Bronchial epithelial cell (primary cell): Measurements from ENCODE around the gene C1QTNF6. TPM values are rescaled to one million over a fixed set of nuclear protein-coding genes. Genes with fewer than 3 reads are reported as not detected.

Experiments
- DNase-seq: peaks from one replicate; pipeline ENCODE4 v3.0.0-alpha.2; 2010; ENCODE audit warnings: low read depth
- FAIRE-seq: peaks from 2 replicates; lab custom pipeline; 2011; peaks lifted over from hg19 to GRCh38; lab: Jason Lieb, UNC
- H3K27me3 ChIP-seq: 2 replicates; pipeline ENCODE4 v1.5.1; 2011; ENCODE audit warnings: low read length; ENCODE audit not compliant: control insufficient read depth, insufficient read depth
- H3K36me3 ChIP-seq: 2 replicates; pipeline ENCODE4 v1.5.1; 2011; ENCODE audit warnings: low read length; ENCODE audit not compliant: control insufficient read depth, insufficient read depth
- H3K4me3 ChIP-seq: 2 replicates; pipeline ENCODE4 v1.5.1; 2011; ENCODE audit warnings: mild to moderate bottlenecking, low read depth, low read length, control low read depth
- total RNA-seq: library from RNA; depleted of rRNA; stranded (reverse); fragments of >200 nt; gene quantifications from 2 replicates; pipeline ENCODE4 v1.2.1, GENCODE V29; 2014
- TF ChIP-seq, protein P1 (sequence below): IDR thresholded peaks from 2 replicates; pipeline ENCODE4 v1.5.1; 2011; ENCODE audit warnings: mild to moderate bottlenecking, moderate library complexity, low read length, control low read depth, inconsistent platforms; ENCODE audit not compliant: insufficient read depth, severe bottlenecking

C1QTNF6 gene
- total RNA-seq, 1 donor from 2014 or later: 2.9 TPM

DNA sequence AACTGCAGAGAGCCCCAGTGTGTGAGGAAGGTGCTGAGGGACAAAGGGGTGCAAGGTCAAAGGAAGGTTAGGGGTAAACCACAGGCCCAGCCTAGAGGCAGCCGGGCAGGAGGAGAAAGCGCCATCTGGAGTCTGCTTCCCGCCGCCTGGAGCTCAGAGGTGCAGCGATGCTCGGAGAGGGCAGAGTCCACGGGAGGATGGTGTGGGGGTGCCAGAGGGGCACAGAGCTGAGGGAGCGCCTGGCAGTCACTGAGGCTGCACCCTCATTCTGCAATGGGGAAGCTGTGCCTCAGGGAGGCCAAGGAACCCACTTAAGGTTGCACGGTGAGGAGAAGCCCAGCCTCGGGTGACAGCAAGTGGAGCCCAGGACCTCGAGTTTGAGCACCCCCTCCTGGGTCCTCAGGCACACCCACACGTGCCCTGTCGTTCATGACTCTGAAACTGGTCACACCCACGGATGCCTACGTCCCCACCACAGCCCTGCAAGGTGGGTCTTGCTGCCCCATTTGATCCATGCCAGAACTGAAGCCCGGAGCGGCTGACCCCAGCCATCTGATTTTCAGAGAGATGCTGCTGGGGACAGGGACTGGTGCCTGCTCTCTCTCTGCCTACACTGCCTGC, 39.9 kb downstream of the C1QTNF6 start:
- no peak overlapping the region for H3K4me3 ChIP-seq
- TF ChIP-seq, protein P1, sequence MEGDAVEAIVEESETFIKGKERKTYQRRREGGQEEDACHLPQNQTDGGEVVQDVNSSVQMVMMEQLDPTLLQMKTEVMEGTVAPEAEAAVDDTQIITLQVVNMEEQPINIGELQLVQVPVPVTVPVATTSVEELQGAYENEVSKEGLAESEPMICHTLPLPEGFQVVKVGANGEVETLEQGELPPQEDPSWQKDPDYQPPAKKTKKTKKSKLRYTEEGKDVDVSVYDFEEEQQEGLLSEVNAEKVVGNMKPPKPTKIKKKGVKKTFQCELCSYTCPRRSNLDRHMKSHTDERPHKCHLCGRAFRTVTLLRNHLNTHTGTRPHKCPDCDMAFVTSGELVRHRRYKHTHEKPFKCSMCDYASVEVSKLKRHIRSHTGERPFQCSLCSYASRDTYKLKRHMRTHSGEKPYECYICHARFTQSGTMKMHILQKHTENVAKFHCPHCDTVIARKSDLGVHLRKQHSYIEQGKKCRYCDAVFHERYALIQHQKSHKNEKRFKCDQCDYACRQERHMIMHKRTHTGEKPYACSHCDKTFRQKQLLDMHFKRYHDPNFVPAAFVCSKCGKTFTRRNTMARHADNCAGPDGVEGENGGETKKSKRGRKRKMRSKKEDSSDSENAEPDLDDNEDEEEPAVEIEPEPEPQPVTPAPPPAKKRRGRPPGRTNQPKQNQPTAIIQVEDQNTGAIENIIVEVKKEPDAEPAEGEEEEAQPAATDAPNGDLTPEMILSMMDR: no peak
- no peaks in the 10 kb centered on the region for H3K36me3 ChIP-seq
- DNase-seq: no peak
- H3K27me3 ChIP-seq: no peaks in the 10 kb centered on the region
- FAIRE-seq: no peak

DNA sequence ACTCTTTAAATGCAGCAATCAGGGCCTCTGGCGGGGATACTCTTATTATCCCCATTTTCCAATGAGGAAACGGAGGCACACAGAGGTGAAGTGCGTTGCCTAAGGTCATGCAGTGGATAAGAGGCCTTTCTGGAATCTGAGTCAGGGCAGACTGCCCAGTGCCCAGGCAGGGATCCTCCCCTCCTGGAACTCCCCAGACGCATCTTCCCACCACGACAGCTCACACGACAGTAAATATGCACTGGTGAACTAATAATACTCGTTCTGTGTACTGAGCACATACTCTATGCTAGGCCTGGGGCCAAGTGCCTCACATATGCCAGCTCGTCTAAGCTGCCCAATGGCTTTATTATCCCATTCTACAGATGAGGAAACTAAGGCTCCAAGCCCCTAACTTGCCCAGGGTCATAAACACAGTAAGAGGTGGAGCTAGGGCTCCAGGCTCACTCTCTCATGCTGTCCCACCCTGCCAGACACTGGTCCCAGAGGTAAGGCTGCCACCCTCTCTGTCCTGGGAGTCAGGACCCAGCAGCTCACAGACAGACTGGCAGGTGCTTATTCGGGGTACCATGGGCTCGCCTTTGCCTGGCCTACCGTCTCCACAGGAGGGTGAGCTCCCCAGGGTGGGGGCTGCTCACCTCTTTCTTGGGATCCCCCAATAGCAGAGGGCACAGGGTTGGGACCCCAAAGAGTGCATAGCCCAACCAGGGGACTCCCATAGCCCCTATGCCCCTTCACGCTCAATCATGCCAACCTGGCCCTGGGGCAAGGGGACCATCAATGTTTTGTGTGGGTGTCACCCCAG, 40.7 kb downstream of the C1QTNF6 start:
- no peak overlapping the region for H3K4me3 ChIP-seq
- no peaks in the 10 kb centered on the region for H3K36me3 ChIP-seq
- FAIRE-seq (no peak), DNase-seq (no peak)
- TF ChIP-seq, protein P1: no peak
- H3K27me3 ChIP-seq: no peaks in the 10 kb centered on the region

DNA sequence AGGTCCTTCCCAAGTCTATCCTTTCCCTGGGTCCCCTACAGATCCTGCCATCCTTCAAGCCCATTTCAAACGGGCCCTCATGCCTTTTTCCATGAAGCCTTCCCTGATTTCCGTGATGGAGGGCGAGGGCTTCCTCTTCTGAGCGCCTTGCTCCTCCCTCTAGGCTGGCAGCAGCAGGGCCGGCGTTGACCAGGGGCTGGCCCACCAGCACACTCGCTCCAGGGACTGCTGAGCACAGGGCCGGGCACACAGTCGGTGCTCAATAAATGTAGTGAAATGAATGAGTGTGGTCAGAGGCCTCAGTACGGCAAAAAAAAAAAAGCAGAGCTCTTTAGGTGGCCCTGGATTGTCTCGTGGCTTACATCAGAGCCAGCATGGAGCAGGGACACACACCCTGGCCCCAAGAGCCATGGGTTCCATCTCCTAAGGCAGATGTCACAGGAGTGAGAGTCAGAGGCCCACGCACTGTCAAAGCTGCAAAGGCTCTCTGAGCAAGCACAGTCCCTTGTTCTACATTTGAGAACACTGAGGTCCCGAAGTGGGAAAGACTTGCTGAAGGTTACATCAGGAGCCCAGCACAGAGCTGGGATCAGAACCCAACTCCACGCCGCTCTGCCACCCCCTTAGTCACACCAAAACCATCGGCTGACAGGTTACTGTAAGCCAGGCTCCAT, 41.4 kb downstream of the C1QTNF6 start:
- H3K27me3 ChIP-seq: no peaks in the 10 kb centered on the region
- FAIRE-seq (no peak), DNase-seq (no peak)
- H3K36me3 ChIP-seq: no peaks in the 10 kb centered on the region
- H3K4me3 ChIP-seq: no peak overlapping the region
- TF ChIP-seq, protein P1: no peak

DNA sequence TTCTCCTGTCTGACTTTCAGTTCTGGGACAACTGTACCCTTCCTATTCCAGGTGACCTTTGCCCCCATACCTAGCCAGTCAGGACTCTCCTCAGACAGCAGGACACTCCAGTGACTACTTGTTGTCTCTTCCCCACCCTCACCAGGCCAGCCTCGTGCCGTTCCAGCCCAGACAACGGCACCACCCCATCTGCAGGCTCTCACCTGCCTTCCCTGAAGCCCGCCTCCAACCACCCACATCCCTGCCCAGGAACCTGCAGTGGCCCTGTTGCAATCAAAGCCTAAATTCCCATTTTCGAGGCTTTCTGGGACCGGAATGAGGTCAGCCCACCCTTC, 42.0 kb downstream of the C1QTNF6 start:
- Histone ChIP-seq H3K4me3 (no peak overlapping the region), H3K27me3 (no peaks in the 10 kb centered on the region), H3K36me3 (no peaks in the 10 kb centered on the region)
- FAIRE-seq (no peak), DNase-seq (peak; percentile 67)
- TF ChIP-seq, protein P1: no peak

DNA sequence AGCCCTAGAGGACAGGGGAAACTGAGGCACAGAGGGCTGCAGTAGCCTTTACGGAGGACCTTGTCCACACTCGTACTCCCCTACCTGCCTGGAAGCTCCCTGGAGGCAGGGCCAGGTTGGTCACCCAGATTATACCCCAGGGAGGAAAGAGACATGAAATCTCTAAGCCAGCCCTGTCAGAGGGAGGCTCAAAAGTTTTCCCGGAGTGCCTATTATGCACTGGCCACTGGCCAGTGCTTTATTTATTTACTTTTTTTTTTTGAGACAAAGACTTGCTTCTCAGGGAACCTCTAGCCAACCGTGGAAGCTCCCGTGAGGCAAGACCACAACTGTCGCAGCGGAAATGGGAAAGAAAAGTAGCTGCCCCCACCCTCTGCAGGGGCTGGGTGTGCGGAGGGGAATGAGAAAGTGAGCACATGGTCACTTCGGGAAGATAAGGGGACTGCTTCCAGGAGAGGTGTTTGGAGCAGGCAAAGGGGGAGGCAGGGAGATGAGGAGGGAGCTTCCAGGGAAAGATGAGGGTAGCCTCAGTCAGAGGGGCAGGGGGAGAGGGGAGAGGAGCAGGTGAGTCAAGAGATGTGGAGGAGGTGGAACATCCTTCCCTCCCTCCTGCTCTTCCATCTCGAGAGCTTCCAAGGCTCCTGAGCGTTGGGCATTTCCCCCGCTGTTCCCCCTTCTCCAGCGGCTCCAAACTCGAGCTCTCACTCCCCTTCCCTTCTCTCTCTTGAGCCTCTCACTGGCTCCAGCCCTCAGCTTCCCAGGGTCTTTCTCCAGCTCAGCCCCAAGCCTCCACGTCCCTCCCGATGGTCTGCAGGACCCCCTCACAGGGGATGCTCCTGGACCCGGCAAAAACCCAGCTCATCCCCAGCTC, 42.6 kb downstream of the C1QTNF6 start:
- DNase-seq (no peak), FAIRE-seq (no peak)
- Histone ChIP-seq H3K27me3 (no peaks in the 10 kb centered on the region), H3K36me3 (no peaks in the 10 kb centered on the region), H3K4me3 (no peak overlapping the region)
- TF ChIP-seq, protein P1: no peak
